Adrenal gland (tissue), 19 donors: ENCODE measurements around the gene KCNG3. TPM values are rescaled to one million over a fixed set of nuclear protein-coding genes. Genes with fewer than 3 reads are reported as not detected.

ENCODE experiments used
- DNase-seq, 7 donors: peaks; one replicate each; pipeline ENCODE4 v3.0.0-alpha.2; 2019 to 2020
- H3K27ac ChIP-seq, 5 donors: fragments of 200-600 bp; sonication (generic) in 4 of 5; 1 replicate in 3 of 5; 2 replicates in 2 of 5; pipeline versions ENCODE4 v1.5.1 to v1.8.0; 2016 to 2020; ENCODE audit warnings: mild to moderate bottlenecking in 1 of 5
- H3K27me3 ChIP-seq: fragments of 200-600 bp; 2 replicates; pipeline ENCODE4 v1.8.0; 2021
- H3K36me3 ChIP-seq, 2 donors: fragments of 200-600 bp; replicated peaks in 1 of 2; 1 replicate in 1 of 2; 2 replicates in 1 of 2; pipeline versions ENCODE4 v1.5.1 to v1.8.0; 2018 to 2022
- H3K4me1 ChIP-seq, 2 donors: fragments of 200-600 bp; replicated peaks in 1 of 2; 1 replicate in 1 of 2; 2 replicates in 1 of 2; pipeline versions ENCODE4 v1.5.1 to v1.8.0; 2018 to 2021
- H3K4me3 ChIP-seq, 4 donors: fragments of 200-600 bp; sonication (generic) in 3 of 4; one replicate each; pipeline ENCODE4 v1.5.1; 2016 to 2018
- H3K9me3 ChIP-seq, 3 donors: fragments of 200-600 bp; sonication (generic) in 1 of 3; replicated peaks in 1 of 3; 1 replicate in 2 of 3; 2 replicates in 1 of 3; pipeline versions ENCODE4 v1.5.1 to v1.8.0; 2016 to 2021
- CTCF ChIP-seq, 6 experiments: fragments of 450-650 bp in 4 of 6; fragments of 200-600 bp in 2 of 6; sonication (generic) in 1 of 6; IDR thresholded peaks; 1 replicate in 5 of 6; 2 replicates in 1 of 6; pipeline versions ENCODE4 v1.5.1 to v1.8.0; 2016 to 2021; ENCODE audit warnings: antibody characterized with exemption in 6 of 6, mild to moderate bottlenecking in 2 of 6, moderate library complexity in 1 of 6
- POLR2A ChIP-seq, 2 donors: fragments of 450-650 bp; IDR thresholded peaks; one replicate each; pipeline ENCODE4 v1.6.1; 2017; ENCODE audit warnings: antibody characterized with exemption in 2 of 2, mild to moderate bottlenecking in 2 of 2, moderate library complexity in 1 of 2
- WGBS, 4 donors: extraction: QIAGEN DNeasy Blood & Tissue Kit in 2 of 4; methylation state at CpG; one replicate each; pipeline versions ENCODE4 v1.1.5 to v1.1.7; 2013 to 2017; 5-methylcytosine and 5-hydroxymethylcytosine counted together
- intact Hi-C, 2 donors: fragments of 100-400 bp; cut with DNase I; formaldehyde crosslinking; loops; one replicate each; pipeline versions ENCODE4 v1.14.1 to v1.15.0; 2022 to 2023
- long read RNA-seq, 10 donors: library from polyadenylated mRNA in 3 of 10; unstranded in 2 of 10; stranded (forward) in 1 of 10; transcript quantifications; one replicate each; pipeline ENCODE4 v2.0.0 and lab custom pipeline, GENCODE V29; 2021 to 2026
- polyA plus RNA-seq, 3 donors: library from polyadenylated mRNA; stranded (reverse); fragments of 200-250 nt in 2 of 3; fragments of 350-450 nt in 1 of 3; fragmentation: Illumina TruSeq in 1 of 3; extraction: RNeasy Lipid Tissue Mini Kit (QIAGEN cat#74804) in 1 of 3; gene quantifications; one replicate each; pipeline ENCODE4 v1.2.3, GENCODE V29; 2013 to 2014
- total RNA-seq, 9 donors: library from RNA; depleted of rRNA in 4 of 9; stranded (reverse); fragments of >200 nt in 4 of 9; fragments of 120-200 nt in 1 of 9; fragmentation: NEBNext Ultra II Directional in 1 of 9; extraction: Animal tissue kit (Norgen Biotek cat#: 25700) in 1 of 9; gene quantifications; one replicate each; pipeline versions ENCODE4 v1.1.0 to v1.2.4, GENCODE V29; 2013 to 2023
- donor health status: healthy with polysubstance abuse.
- donor health status: Bipolar disorder and iron deficiency.
- donor health status: DM: yes; HTN: yes; CAD: no.
- donor health status: DM: no; HTN: no; CAD: no.
- donor health status: DM: no; HTN: no; CAD: no.
- donor health status: DM: yes; HTN: yes; CAD: no.

Gene KCNG3
- total RNA-seq (10 to 100 TPM in 2 of 9 donors, 1 to 10 TPM in 7; 1.7 to 16.0 (median 3.7) TPM), polyA plus RNA-seq (1 to 10 TPM in 1 of 3 donors, under 1 TPM in 2; 0.24 to 1.8 (median 0.40) TPM)
- long read RNA-seq, donor 1 = 0 reads
- long read RNA-seq, donor 2 = 0 reads
- long read RNA-seq, donor 3 = 0 reads
- long read RNA-seq, donor 4 = 0 reads
- long read RNA-seq, donor 5, partial matches to known transcripts = 0 of 2 reads
- long read RNA-seq, donor 5, other reads (novel, unspliced or antisense) = 0 of 2 reads
- long read RNA-seq, donor 6 = 0 reads
- long read RNA-seq, donor 7 = 0 reads
- long read RNA-seq, donor 8 = 0 reads
- long read RNA-seq, donor 9 = 0 reads
- long read RNA-seq, donor 10 = 0 reads

- TF ChIP-seq CTCF (IDR thresholded peaks at IDR 0.05) = no peak
- peak; percentile 63 to 84 for TF ChIP-seq POLR2A (IDR thresholded peaks at IDR 0.05)
- WGBS, 4 donors = 0 to 4% (median 1%) methylated on average over 5 to 123 of the region's 123 CpGs
- peaks cover 3% of the 10 kb centered on the region for H3K27me3 ChIP-seq
- H3K27ac ChIP-seq = peak within 1 kb of the TSS; percentile 54 to 82 (median 70)
- no peaks in the 10 kb centered on the region for H3K36me3 ChIP-seq
- peak within 1 kb of the TSS; percentile 22 to 82 (median 59) for H3K4me3 ChIP-seq
- intact Hi-C loops = loop anchor here in 1 of 2 donors (5.0 kb wide), 1 partner anchor 169 kb away; no protein-coding TSS in a partner anchor
- no peaks in the 10 kb centered on the region for H3K9me3 ChIP-seq
- DNase-seq = peak; percentile 76 to 84 (median 83)
- peaks cover 6 to 9% of the 10 kb centered on the region in 2 donors for H3K4me1 ChIP-seq
These were observed at the start of gene KCNG3 for GRCh38 chr2:42493468-42494354. KCNG3 (minus strand) TSS chr2:42493982; CDS start chr2:42493501, 481 bp downstream.

- DNase-seq = no peak
- 87 to 91% (median 89%) methylated on average over 4 of the region's 4 CpGs for WGBS, 4 donors
- TF ChIP-seq CTCF (IDR thresholded peaks at IDR 0.05) (no peak), POLR2A (IDR thresholded peaks at IDR 0.05) (no peak)
These were observed 49.1 kb upstream of the KCNG3 start for GRCh38 chr2:42542871-42543270.

GRCh38 chr2:42537493-42537892 is 43.7 kb upstream of the KCNG3 start:
- no peak overlapping the region for H3K27ac ChIP-seq
- H3K4me3 ChIP-seq = no peak overlapping the region
- H3K27me3 ChIP-seq = no peaks in the 10 kb centered on the region
- WGBS, 4 donors = 81 to 91% (median 87%) methylated on average over 3 of the region's 3 CpGs
- H3K9me3 ChIP-seq = no peaks in the 10 kb centered on the region
- intact Hi-C loops = no loop called here
- TF ChIP-seq CTCF (IDR thresholded peaks at IDR 0.05) = no peak
- TF ChIP-seq POLR2A (IDR thresholded peaks at IDR 0.05) = no peak
- no peak for DNase-seq
- no peaks in the 10 kb centered on the region for H3K36me3 ChIP-seq
- H3K4me1 ChIP-seq = no peaks in the 10 kb centered on the region

More at GRCh38 chr2:42542871-42543270, 49.1 kb upstream of the KCNG3 start:
- intact Hi-C loops = no loop called here
- no peaks in the 10 kb centered on the region for H3K27me3 ChIP-seq
- H3K27ac ChIP-seq = no peak overlapping the region
- H3K36me3 ChIP-seq = no peaks in the 10 kb centered on the region
- H3K4me3 ChIP-seq = no peak overlapping the region
- no peaks in the 10 kb centered on the region for H3K4me1 ChIP-seq
- H3K9me3 ChIP-seq = no peaks in the 10 kb centered on the region

GRCh38 chr2:42532397-42532796 is 38.6 kb upstream of the KCNG3 start:
- no peak overlapping the region for H3K27ac ChIP-seq
- no peaks in the 10 kb centered on the region for H3K4me1 ChIP-seq
- intact Hi-C loops = no loop called here
- no peak for DNase-seq
- no peak overlapping the region for H3K4me3 ChIP-seq
- H3K36me3 ChIP-seq = no peaks in the 10 kb centered on the region
- no peaks in the 10 kb centered on the region for H3K27me3 ChIP-seq
- WGBS, 4 donors = 97 to 99% (median 97%) methylated on average over 4 of the region's 4 CpGs
- TF ChIP-seq CTCF (IDR thresholded peaks at IDR 0.05) (no peak), POLR2A (IDR thresholded peaks at IDR 0.05) (no peak)
- no peaks in the 10 kb centered on the region for H3K9me3 ChIP-seq
